ENCODE measurements around the gene KLK6. TPM values are rescaled to one million over a fixed set of nuclear protein-coding genes. Genes with fewer than 3 reads are reported as not detected.

Gene KLK6
- total RNA-seq, 1 donor from 2014 or later = 3.5 TPM

- peaks cover 3% of the 10 kb centered on the region for H3K9me3 Mint-ChIP-seq (ENCODE audit: unreplicated experiment)
- Histone ChIP-seq H3K9me3 (ENCODE audit: insufficient read depth, low read depth, low read length) (peaks cover 2% of the 10 kb centered on the region), H3K4me2 (ENCODE audit: low read length) (no peak overlapping the region), H3K9ac (ENCODE audit: low read length) (no peak overlapping the region), H3K36me3 (ENCODE audit: insufficient read depth, low read length) (no peaks in the 10 kb centered on the region), H2AFZ (ENCODE audit: low read depth, low read length) (no peak overlapping the region), H3K4me1 (ENCODE audit: insufficient read depth, low read length) (no peaks in the 10 kb centered on the region), H3K79me2 (ENCODE audit: insufficient read depth, low read length) (no peaks in the 10 kb centered on the region), H3K27ac (ENCODE audit: low read depth, low read length) (no peak overlapping the region), H3K4me3 (ENCODE audit: insufficient read depth, low read depth, low read length) (no peak overlapping the region), H3K27me3 (ENCODE audit: insufficient read depth, low read length) (no peaks in the 10 kb centered on the region), H4K20me1 (ENCODE audit: insufficient read depth, low read length) (no peaks in the 10 kb centered on the region)
- peaks cover 40% of the 10 kb centered on the region for H3K27me3 Mint-ChIP-seq (ENCODE audit: low read depth, unreplicated experiment)
- no peak for FAIRE-seq
- no peak overlapping the region for H3K4me3 Mint-ChIP-seq (ENCODE audit: unreplicated experiment)
- H3K36me3 Mint-ChIP-seq (ENCODE audit: low read depth, unreplicated experiment) = no peaks in the 10 kb centered on the region
- DNase-seq (ENCODE audit: low read depth) = no peak
- TF ChIP-seq CTCF (IDR thresholded peaks at IDR 0.05; ENCODE audit: insufficient read depth, low read depth, low read length) = no peak
- TF ChIP-seq EZH2 (IDR thresholded peaks at IDR 0.05; ENCODE audit: insufficient read depth, low read length) = no peak
- no peak overlapping the region for H3K27ac Mint-ChIP-seq (ENCODE audit: unreplicated experiment)
- no peaks in the 10 kb centered on the region for H3K4me1 Mint-ChIP-seq (ENCODE audit: low read depth, unreplicated experiment)
These were observed 31.0 kb upstream of the KLK6 start for GRCh38 chr19:51000426-51000825.

- peaks cover 2% of the 10 kb centered on the region for H3K9me3 ChIP-seq (ENCODE audit: insufficient read depth, low read depth, low read length)
- no peaks in the 10 kb centered on the region for H3K27me3 ChIP-seq (ENCODE audit: insufficient read depth, low read length)
- no peaks in the 10 kb centered on the region for H3K36me3 ChIP-seq (ENCODE audit: insufficient read depth, low read length)
- no peaks in the 10 kb centered on the region for H3K79me2 ChIP-seq (ENCODE audit: insufficient read depth, low read length)
- no peak overlapping the region for H3K27ac ChIP-seq (ENCODE audit: low read depth, low read length)
- H3K27ac Mint-ChIP-seq (ENCODE audit: unreplicated experiment) = no peak overlapping the region
- H3K4me2 ChIP-seq (ENCODE audit: low read length) = no peak overlapping the region
- no peak for TF ChIP-seq EZH2 (IDR thresholded peaks at IDR 0.05; ENCODE audit: insufficient read depth, low read length)
- no peak for TF ChIP-seq CTCF (IDR thresholded peaks at IDR 0.05; ENCODE audit: insufficient read depth, low read depth, low read length)
- H3K4me1 Mint-ChIP-seq (ENCODE audit: low read depth, unreplicated experiment) = no peaks in the 10 kb centered on the region
- H3K36me3 Mint-ChIP-seq (ENCODE audit: low read depth, unreplicated experiment) = no peaks in the 10 kb centered on the region
- no peak overlapping the region for H3K9ac ChIP-seq (ENCODE audit: low read length)
- peaks cover 31% of the 10 kb centered on the region for H3K27me3 Mint-ChIP-seq (ENCODE audit: low read depth, unreplicated experiment)
- H3K4me1 ChIP-seq (ENCODE audit: insufficient read depth, low read length) = no peaks in the 10 kb centered on the region
- H3K4me3 ChIP-seq (ENCODE audit: insufficient read depth, low read depth, low read length) = no peak overlapping the region
- no peak overlapping the region for H2AFZ ChIP-seq (ENCODE audit: low read depth, low read length)
- no peak overlapping the region for H3K4me3 Mint-ChIP-seq (ENCODE audit: unreplicated experiment)
- no peaks in the 10 kb centered on the region for H4K20me1 ChIP-seq (ENCODE audit: insufficient read depth, low read length)
- DNase-seq (ENCODE audit: low read depth) = no peak
- FAIRE-seq = no peak
- peaks cover 2% of the 10 kb centered on the region for H3K9me3 Mint-ChIP-seq (ENCODE audit: unreplicated experiment)
These were observed 29.3 kb upstream of the KLK6 start for GRCh38 chr19:50998686-50999085.

- Mint-ChIP-seq H3K36me3 (ENCODE audit: low read depth, unreplicated experiment) (no peaks in the 10 kb centered on the region), H3K27me3 (ENCODE audit: low read depth, unreplicated experiment) (peaks cover 30% of the 10 kb centered on the region), H3K9me3 (ENCODE audit: unreplicated experiment) (peaks cover 2% of the 10 kb centered on the region), H3K4me1 (ENCODE audit: low read depth, unreplicated experiment) (no peaks in the 10 kb centered on the region), H3K4me3 (ENCODE audit: unreplicated experiment) (no peak overlapping the region), H3K27ac (ENCODE audit: unreplicated experiment) (no peak overlapping the region)
- Histone ChIP-seq H3K27ac (ENCODE audit: low read depth, low read length) (no peak overlapping the region), H2AFZ (ENCODE audit: low read depth, low read length) (no peak overlapping the region), H3K27me3 (ENCODE audit: insufficient read depth, low read length) (no peaks in the 10 kb centered on the region), H3K36me3 (ENCODE audit: insufficient read depth, low read length) (no peaks in the 10 kb centered on the region), H3K9me3 (ENCODE audit: insufficient read depth, low read depth, low read length) (peaks cover 2% of the 10 kb centered on the region), H3K4me2 (ENCODE audit: low read length) (no peak overlapping the region), H4K20me1 (ENCODE audit: insufficient read depth, low read length) (no peaks in the 10 kb centered on the region), H3K4me3 (ENCODE audit: insufficient read depth, low read depth, low read length) (no peak overlapping the region), H3K79me2 (ENCODE audit: insufficient read depth, low read length) (no peaks in the 10 kb centered on the region), H3K9ac (ENCODE audit: low read length) (no peak overlapping the region), H3K4me1 (ENCODE audit: insufficient read depth, low read length) (no peaks in the 10 kb centered on the region)
- no peak for DNase-seq (ENCODE audit: low read depth)
- TF ChIP-seq CTCF (IDR thresholded peaks at IDR 0.05; ENCODE audit: insufficient read depth, low read depth, low read length) (no peak), EZH2 (IDR thresholded peaks at IDR 0.05; ENCODE audit: insufficient read depth, low read length) (no peak)
- no peak for FAIRE-seq
These were observed 28.7 kb upstream of the KLK6 start for GRCh38 chr19:50998061-50998460.

Data from astrocyte (in vitro differentiated cells and primary cell).